ENCODE results near the gene LYZL6. TPM values are rescaled to one million over a fixed set of nuclear protein-coding genes. Genes with fewer than 3 reads are reported as not detected.

The LYZL6 gene
- total and polyA plus RNA-seq, 2 of the 8 experiments (the other 6 are each of a cell fraction or from before 2014, with no cell fraction given), result not detected

GRCh38 chr17:35894206-35894605, 49.3 kb downstream of the LYZL6 start:
- Histone ChIP-seq H3K79me2 (ENCODE audit: control insufficient read depth in 1 of 2, insufficient read depth in 2 of 2, low read length in 2 of 2) (no peaks in the 10 kb centered on the region), H4K5ac (ENCODE audit: insufficient read length, low read depth, low read length) (no peak overlapping the region), H3K4me2 (ENCODE audit: insufficient read depth in 1 of 2, low read depth in 2 of 2, low read length in 2 of 2) (no peak overlapping the region), H3K9ac (replicated peaks in 1 of 4; ENCODE audit: extremely low read depth in 1 of 4, low read depth in 3 of 4, low read length in 3 of 4) (no peak overlapping the region), H3K14ac (ENCODE audit: insufficient read length) (no peak overlapping the region), H2BK20ac (ENCODE audit: low read length) (no peak overlapping the region), H3K27me3 (replicated peaks in 1 of 4; ENCODE audit: control insufficient read depth in 3 of 4, extremely low read depth in 1 of 4, insufficient read depth in 3 of 4, low read length in 3 of 4) (no peaks in the 10 kb centered on the region), H2BK15ac (ENCODE audit: low read length) (no peak overlapping the region), H3K18ac (ENCODE audit: extremely low read depth, low read length) (no peak overlapping the region), H3K36me3 (ENCODE audit: control insufficient read depth in 2 of 4, insufficient read depth in 4 of 4, low read length in 3 of 4) (no peaks in the 10 kb centered on the region), H3K4me1 (replicated peaks in 1 of 4; ENCODE audit: control insufficient read depth in 3 of 4, insufficient read depth in 4 of 4, low read length in 3 of 4) (peaks cover 0 to 8% (median 3%) of the 10 kb centered on the region in 4 experiments; a peak in 5 of 7 replicates), H3K4ac (replicated peaks; ENCODE audit: insufficient read length, low read depth, low read length) (no peak overlapping the region), H4K20me1 (replicated peaks in 1 of 2; ENCODE audit: control insufficient read depth in 1 of 2, insufficient read depth in 2 of 2, low read length in 2 of 2) (no peaks in the 10 kb centered on the region), H2AK5ac (ENCODE audit: low read depth, low read length) (no peak overlapping the region), H3K79me1 (ENCODE audit: low read depth, low read length) (no peaks in the 10 kb centered on the region), H3K27ac (ENCODE audit: low read depth, low read length) (no peak overlapping the region), H2AFZ (ENCODE audit: low read length) (no peak overlapping the region), H4K8ac (ENCODE audit: extremely low read depth, insufficient read depth, low read length) (no peak overlapping the region; the same call in 1 of the 2 replicates), H4K91ac (replicated peaks; ENCODE audit: insufficient read length, low read length) (no peak overlapping the region), H2BK12ac (ENCODE audit: low read depth, low read length) (no peak overlapping the region), H3K23ac (ENCODE audit: insufficient read length) (no peak overlapping the region), H2BK5ac (ENCODE audit: low read depth, low read length) (no peak overlapping the region), H3K9me3 (ENCODE audit: insufficient read depth in 2 of 2, low read depth in 1 of 2, low read length in 1 of 2) (no peaks in the 10 kb centered on the region), H3K23me2 (ENCODE audit: low read depth, low read length) (no peaks in the 10 kb centered on the region), H2BK120ac (replicated peaks; ENCODE audit: low read depth, low read length) (no peak overlapping the region), H3K4me3 (ENCODE audit: extremely low read depth in 1 of 4, insufficient read depth in 2 of 4, low read depth in 3 of 4, low read length in 4 of 4) (no peak overlapping the region), H3K56ac (replicated peaks; ENCODE audit: insufficient read length, low read depth, low read length) (no peak overlapping the region)
- CTCF ChIA-PET (ENCODE audit: partially characterized antibody), result no interaction called here
- WGBS, 2 experiments (ENCODE audit: extremely low coverage in 1 of 2, insufficient coverage in 1 of 2, insufficient read length in 1 of 2, insufficient replicate concordance in 2 of 2, low coverage in 1 of 2, low lambda C conversion rate in 2 of 2, missing lambda C conversion rate in 1 of 2), result 98% methylated on average over 7 of the region's 7 CpGs; no CpG with 5 or more reads in 1 of the 2 experiments
- DNase-seq (ENCODE audit: low read depth in 1 of 2, low spot score in 2 of 2), result no peak
- no peak for FAIRE-seq
- POLR2A ChIA-PET (ENCODE audit: partially characterized antibody), result no interaction called here
- TF ChIP-seq SIX5 (IDR thresholded peaks at IDR 0.05; ENCODE audit: low read depth, low read length) (no peak), CHD2 (IDR thresholded peaks at IDR 0.05; ENCODE audit: low read length) (no peak), GTF2F1 (IDR thresholded peaks at IDR 0.05; ENCODE audit: borderline replicate concordance, low read depth, low read length) (no peak), CHD1 (IDR thresholded peaks at IDR 0.05; ENCODE audit: low read depth, low read length) (no peak)
